Stomach (tissue), 4 donors: ENCODE results near the gene RYR1.

Source experiments
- POLR2A ChIP-seq, 4 donors: fragments of 450-650 bp; IDR thresholded peaks; one replicate each; pipeline ENCODE4 v1.6.1; 2016; ENCODE audit warnings: antibody characterized with exemption in 4 of 4, control low read depth in 2 of 4, mild to moderate bottlenecking in 1 of 4, moderate library complexity in 1 of 4
- POLR2AphosphoS5 ChIP-seq, 3 donors: sonication (generic); formaldehyde crosslinking; IDR thresholded peaks; one replicate each; pipeline ENCODE4 v1.6.1; 2016; ENCODE audit warnings: antibody characterized with exemption in 3 of 3

- TF ChIP-seq POLR2A (IDR thresholded peaks at IDR 0.05): no peak
- TF ChIP-seq POLR2AphosphoS5 (IDR thresholded peaks at IDR 0.05): no peak
Measured at GRCh38 chr19:38531515-38531914, 98.0 kb downstream of the RYR1 start.
